Thyroid gland (tissue), 4 donors: Measurements from ENCODE around the gene ESRRB.

Experiments used
- POLR2A ChIP-seq, 2 donors: fragments of 450-650 bp; IDR thresholded peaks; one replicate each; pipeline ENCODE4 v1.6.1; 2017; ENCODE audit warnings: antibody characterized with exemption in 2 of 2, mild to moderate bottlenecking in 2 of 2, moderate library complexity in 1 of 2
- TF ChIP-seq, protein P1 (sequence below), 6 experiments: fragments of 200-600 bp in 3 of 6; fragments of 450-650 bp in 3 of 6; sonication (generic) in 3 of 6; IDR thresholded peaks; one replicate each; pipeline ENCODE4 v1.5.1; 2016 to 2019; ENCODE audit warnings: antibody characterized with exemption in 6 of 6, mild to moderate bottlenecking in 2 of 6, inconsistent platforms in 1 of 6, moderate library complexity in 1 of 6

DNA sequence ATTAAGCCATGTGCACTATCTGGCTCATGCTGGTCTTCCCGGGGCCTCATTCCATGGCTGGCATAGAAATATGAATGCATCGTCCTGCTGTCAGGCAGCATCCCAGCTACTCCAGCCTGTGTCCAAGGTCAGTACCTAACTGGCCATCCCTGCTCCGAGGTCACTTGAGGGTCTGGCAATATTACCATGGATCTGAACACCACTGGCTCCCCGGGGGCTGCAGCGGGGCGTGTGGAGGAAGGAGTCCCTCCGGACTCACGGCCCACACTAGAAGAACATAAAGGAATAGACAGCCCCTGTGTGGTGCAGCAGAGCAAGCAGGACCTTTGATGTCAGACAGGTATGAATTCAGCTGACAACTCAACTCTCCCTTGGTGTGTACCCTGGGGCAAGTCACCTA lies 19.2 kb downstream of the ESRRB start:
- no peak for TF ChIP-seq POLR2A (IDR thresholded peaks at IDR 0.05)
- TF ChIP-seq, protein P1, sequence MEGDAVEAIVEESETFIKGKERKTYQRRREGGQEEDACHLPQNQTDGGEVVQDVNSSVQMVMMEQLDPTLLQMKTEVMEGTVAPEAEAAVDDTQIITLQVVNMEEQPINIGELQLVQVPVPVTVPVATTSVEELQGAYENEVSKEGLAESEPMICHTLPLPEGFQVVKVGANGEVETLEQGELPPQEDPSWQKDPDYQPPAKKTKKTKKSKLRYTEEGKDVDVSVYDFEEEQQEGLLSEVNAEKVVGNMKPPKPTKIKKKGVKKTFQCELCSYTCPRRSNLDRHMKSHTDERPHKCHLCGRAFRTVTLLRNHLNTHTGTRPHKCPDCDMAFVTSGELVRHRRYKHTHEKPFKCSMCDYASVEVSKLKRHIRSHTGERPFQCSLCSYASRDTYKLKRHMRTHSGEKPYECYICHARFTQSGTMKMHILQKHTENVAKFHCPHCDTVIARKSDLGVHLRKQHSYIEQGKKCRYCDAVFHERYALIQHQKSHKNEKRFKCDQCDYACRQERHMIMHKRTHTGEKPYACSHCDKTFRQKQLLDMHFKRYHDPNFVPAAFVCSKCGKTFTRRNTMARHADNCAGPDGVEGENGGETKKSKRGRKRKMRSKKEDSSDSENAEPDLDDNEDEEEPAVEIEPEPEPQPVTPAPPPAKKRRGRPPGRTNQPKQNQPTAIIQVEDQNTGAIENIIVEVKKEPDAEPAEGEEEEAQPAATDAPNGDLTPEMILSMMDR (IDR thresholded peaks at IDR 0.05): no peak
